ENCODE measurements around the gene SPNS2.
A peak's percentile ranks its signal among the peaks of the same experiment; 100 is the strongest.

Gene SPNS2

DNA sequence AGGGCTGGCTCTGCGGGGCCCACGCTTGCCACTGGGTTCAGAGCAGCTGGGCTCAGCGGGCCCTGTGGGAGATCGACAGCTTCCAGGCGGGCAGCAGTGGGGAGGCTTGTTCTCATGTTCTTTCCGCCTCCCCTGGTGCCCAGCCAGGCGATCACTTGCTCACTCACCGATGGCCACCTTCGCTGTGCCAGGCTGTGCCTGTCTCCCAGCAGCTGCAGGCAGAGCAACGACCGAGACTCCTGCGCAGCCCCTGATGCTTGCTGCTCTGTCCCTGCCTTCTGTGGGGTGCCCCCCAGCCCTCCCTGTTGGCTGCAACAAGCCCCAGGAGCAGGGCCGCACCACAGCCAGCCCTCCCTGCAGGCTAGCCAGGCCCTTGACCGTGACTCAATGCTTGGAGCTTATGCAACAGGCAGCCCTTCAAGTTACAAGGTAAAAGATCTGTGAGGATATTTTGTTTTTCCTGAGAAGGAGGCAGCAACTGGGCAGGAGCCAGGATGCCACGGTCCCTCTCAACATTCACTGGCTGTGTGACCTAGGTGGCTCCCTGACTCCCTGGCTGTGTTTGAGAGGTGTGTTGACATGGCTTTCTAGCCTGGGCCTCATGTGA is 9.6 kb upstream of the SPNS2 start:
- no peak overlapping the region for H3K27ac Mint-ChIP-seq
- peaks cover 22% of the 10 kb centered on the region for H3K4me1 Mint-ChIP-seq (ENCODE audit: low read depth)
- no peaks in the 10 kb centered on the region for H3K36me3 Mint-ChIP-seq (ENCODE audit: low read depth)
- H3K9me3 Mint-ChIP-seq, result no peaks in the 10 kb centered on the region
- H3K27me3 Mint-ChIP-seq (ENCODE audit: low read depth), result no peaks in the 10 kb centered on the region
- no peak overlapping the region for H3K4me3 Mint-ChIP-seq

DNA sequence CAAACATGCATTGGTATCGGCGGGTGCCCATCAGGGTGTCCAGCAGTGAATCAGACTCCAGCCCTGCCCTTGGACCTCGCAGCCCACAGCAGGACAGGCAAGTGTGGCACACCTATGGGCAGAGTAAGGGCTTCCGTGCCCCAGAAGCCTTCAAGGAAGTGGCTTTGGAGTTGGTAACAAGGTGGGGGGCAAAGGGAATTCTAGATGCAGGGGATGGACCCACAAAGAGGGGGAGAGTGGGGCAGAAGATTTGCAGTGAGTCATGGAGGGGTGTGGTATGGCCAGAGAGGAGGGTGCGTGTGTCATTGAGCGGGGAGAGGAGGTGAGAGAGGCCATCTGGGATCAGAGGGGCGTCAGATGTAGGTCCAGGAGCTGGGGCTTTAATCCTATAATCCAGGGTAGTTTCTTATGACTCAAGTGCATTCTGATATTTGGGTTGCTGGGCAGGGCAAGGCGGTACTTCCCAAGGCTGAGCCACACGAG is 8.5 kb upstream of the SPNS2 start:
- no peak overlapping the region for H3K4me3 Mint-ChIP-seq
- H3K36me3 Mint-ChIP-seq (ENCODE audit: low read depth), result no peaks in the 10 kb centered on the region
- H3K9me3 Mint-ChIP-seq, result no peaks in the 10 kb centered on the region
- H3K27me3 Mint-ChIP-seq (ENCODE audit: low read depth), result peaks cover 4% of the 10 kb centered on the region
- H3K4me1 Mint-ChIP-seq (ENCODE audit: low read depth), result peaks cover 22% of the 10 kb centered on the region
- no peak overlapping the region for H3K27ac Mint-ChIP-seq

DNA sequence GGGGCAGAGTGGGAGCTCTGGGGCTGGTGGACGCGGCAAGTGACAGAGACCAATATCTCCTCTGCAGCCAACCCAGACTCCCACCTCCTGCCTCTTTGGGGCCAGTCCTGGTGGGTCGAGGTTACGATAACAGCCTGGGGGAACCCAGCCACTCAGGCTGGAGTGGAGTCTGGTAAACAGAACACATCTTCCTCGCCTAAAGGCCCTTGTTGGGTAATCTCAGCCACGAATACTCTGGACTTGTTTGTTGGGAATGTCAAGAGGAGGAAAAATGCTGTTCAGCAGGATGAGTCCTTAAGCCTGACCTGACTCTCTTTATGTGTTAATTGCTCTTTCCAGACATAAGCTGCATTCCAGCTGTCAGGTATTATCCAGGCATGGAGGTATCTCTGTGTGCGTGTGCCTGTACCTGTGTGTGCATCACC is 8.0 kb upstream of the SPNS2 start:
- peaks cover 4% of the 10 kb centered on the region for H3K27me3 Mint-ChIP-seq (ENCODE audit: low read depth)
- H3K4me3 Mint-ChIP-seq, result no peak overlapping the region
- H3K4me1 Mint-ChIP-seq (ENCODE audit: low read depth), result peaks cover 21% of the 10 kb centered on the region

DNA sequence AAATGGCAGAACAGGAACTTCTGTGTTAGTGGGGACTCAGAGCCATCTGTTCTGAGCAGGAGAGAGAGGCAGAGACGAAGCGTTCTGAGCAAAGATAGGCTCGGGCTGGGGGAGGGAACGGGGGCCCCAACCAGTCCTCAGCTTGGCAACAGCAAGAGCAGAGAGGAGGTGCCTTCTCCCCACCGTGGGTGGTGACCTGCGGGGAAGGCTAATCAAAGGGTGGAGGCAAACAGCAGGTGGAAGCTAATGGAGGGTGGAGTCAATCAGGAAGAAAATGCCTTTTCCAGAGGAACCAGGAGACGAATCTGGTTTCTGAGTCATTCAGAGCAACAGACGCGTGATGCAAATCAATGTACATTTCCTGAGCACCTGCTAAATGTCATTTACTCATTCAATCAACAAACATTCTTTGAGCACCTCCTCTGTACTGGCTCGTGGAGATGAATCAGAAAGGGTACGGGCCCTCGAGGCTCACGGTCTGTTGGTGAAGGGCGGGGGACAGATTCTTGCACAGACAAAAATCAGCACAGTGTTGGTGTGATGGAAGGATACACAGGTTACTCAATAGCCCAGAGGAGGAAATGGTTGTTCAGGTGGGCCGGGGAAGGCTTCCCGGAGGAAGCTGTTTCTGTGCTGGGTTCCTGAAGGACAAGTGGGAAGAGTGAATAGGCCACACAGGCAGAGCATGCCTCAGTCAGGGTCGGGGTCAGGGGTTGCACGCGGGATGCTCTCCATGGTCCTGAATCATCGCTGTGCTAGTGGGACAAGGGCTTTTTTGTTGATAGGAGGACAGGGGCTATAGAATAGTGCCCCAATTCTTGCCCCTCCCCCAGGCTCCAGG is 5.7 kb upstream of the SPNS2 start:
- Mint-ChIP-seq H3K4me1 (ENCODE audit: low read depth) (peaks cover 9% of the 10 kb centered on the region), H3K9me3 (no peaks in the 10 kb centered on the region), H3K36me3 (ENCODE audit: low read depth) (no peaks in the 10 kb centered on the region), H3K4me3 (no peak overlapping the region), H3K27me3 (ENCODE audit: low read depth) (peaks cover 15% of the 10 kb centered on the region), H3K27ac (no peak overlapping the region)

More for the DNA sequence above, 8.0 kb upstream of the SPNS2 start:
- H3K27ac Mint-ChIP-seq, result no peak overlapping the region
- no peaks in the 10 kb centered on the region for H3K36me3 Mint-ChIP-seq (ENCODE audit: low read depth)
- H3K9me3 Mint-ChIP-seq, result no peaks in the 10 kb centered on the region

DNA sequence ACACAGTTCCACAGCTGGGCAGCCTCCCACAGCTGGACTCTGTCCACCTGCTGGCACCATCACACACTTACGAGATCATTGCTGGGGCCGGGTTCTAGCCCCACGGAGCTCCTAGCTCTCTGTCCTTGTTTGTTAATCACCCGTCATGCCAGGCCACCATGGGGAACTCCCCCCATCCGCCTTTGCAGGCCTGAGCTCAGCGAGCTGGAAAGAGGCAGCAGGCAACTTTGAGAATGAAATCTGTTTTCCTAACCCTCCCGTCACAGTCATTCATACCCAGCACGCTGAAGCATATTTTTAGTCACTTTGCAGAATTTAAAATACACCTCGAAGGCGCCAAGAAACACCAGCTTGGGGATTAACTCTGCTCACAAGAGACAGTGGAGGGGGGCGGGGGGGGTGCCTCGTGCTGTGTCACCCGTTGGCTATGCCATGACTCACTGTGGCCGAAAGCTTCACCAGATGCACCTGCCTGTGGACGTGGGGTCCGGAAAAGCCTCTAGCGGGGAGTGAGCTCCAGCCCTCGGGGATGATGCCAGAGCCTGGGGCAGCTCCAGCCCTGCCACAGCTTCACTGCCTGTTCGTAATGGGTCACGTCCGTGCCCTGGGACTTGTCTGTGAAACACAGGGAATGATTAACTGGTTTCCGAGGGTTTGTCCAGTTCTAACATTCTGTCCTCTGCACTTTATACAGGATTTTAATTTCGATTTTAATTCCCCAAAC is 1.4 kb upstream of the SPNS2 start:
- Mint-ChIP-seq H3K4me1 (ENCODE audit: low read depth) (peaks cover 18% of the 10 kb centered on the region), H3K36me3 (ENCODE audit: low read depth) (no peaks in the 10 kb centered on the region), H3K4me3 (no peak overlapping the region), H3K27ac (no peak overlapping the region), H3K27me3 (ENCODE audit: low read depth) (peaks cover 42% of the 10 kb centered on the region), H3K9me3 (no peaks in the 10 kb centered on the region)

DNA sequence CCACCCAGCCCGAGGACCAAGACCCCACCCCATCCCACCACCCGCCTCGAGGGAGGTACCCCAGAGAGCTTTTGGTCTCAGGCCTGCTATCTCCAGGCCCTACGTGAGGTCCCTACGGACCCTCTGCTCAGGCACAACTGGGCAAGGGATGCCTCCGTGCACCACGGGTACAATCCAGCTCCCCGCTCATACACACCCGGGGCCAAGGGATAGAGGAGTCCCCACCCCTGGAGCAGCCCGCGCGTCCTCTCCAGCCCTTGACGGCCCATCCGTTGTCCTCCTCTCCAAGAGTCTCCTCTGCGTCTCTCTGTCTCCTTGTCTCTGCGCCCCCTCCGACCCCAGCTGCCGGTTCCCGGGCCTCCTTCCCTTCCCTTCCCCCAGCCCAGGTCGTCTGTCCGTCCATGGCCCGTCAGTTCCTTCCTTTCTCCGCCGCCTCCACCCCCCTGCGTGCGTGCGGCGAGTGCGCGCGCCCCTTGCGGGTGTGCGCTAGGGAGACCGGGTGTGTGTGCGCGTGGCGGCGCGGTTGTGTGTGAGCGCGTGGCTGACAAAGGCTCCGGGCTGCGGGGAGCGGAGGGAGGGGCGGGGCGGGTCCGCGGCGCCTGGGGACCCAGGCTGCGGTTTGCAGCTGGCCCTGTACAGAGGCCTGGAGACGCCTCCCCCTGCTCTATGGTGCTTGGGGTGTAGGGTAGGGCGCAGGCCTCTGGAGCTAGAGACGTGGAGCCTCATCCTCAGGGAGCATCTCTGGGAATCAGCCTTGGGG is 930 bp downstream of the SPNS2 start:
- Mint-ChIP-seq H3K27me3 (ENCODE audit: low read depth) (peaks cover 45% of the 10 kb centered on the region), H3K36me3 (ENCODE audit: low read depth) (no peaks in the 10 kb centered on the region), H3K9me3 (no peaks in the 10 kb centered on the region), H3K27ac (no peak overlapping the region), H3K4me3 (peak overlapping the region; percentile 68), H3K4me1 (ENCODE audit: low read depth) (peaks cover 16% of the 10 kb centered on the region)

DNA sequence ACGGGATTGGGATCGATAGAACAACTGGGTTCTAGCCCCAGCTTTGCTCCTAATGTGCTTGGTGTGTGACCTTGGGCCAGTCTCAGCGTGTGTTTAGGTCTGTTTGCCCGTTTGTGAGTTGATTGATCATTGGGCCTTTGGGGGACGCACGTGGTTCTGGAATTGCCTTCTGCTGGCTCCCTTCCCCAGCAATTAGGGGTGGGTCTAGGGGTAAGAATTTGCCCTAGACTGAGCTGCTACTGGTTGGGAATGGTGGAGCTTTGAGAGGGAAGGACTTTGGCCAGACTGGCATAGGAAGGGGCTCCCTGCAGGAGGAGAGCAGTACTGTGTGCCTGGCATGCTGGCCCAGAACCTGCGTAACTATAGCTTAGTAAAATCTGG is 1.5 kb downstream of the SPNS2 start:
- H3K4me3 Mint-ChIP-seq, result peak overlapping the region; percentile 8
- H3K4me1 Mint-ChIP-seq (ENCODE audit: low read depth), result peaks cover 22% of the 10 kb centered on the region
- H3K27me3 Mint-ChIP-seq (ENCODE audit: low read depth), result peaks cover 44% of the 10 kb centered on the region
- no peaks in the 10 kb centered on the region for H3K36me3 Mint-ChIP-seq (ENCODE audit: low read depth)
- H3K9me3 Mint-ChIP-seq, result no peaks in the 10 kb centered on the region
- H3K27ac Mint-ChIP-seq, result no peak overlapping the region

DNA sequence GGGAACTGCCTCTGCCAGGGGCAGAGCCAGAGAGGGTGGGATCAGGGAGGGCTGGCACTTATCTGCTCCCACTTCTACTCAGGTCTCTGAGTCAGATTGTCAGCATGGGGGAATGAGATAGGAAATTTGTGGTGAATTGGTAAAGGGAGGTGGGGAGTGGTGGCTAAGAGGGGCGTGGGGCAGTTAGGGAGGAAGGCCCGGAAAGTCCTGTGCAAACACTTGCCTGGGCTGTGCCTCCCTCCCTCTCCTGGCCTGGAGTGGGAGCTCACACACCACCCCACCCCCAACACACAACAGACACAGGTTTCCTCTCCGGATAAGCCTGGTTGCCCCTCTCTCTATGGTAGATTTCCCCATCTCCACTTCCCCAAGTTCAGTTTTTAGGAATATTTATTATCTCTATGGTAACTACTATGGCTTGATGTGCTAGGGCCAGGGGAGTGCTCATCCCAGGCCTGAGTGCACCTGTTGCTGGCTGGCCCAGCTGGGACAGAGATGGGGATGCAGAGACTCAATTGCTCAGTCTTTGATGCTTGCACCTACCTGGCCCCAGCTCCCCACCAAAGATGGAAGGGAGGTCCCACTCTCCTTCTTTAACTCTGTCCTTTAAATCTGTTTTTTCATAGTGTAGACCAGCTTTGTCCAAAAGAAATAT is 2.7 kb downstream of the SPNS2 start:
- Mint-ChIP-seq H3K36me3 (ENCODE audit: low read depth) (no peaks in the 10 kb centered on the region), H3K4me3 (no peak overlapping the region), H3K27ac (no peak overlapping the region), H3K4me1 (ENCODE audit: low read depth) (peaks cover 23% of the 10 kb centered on the region), H3K27me3 (ENCODE audit: low read depth) (peaks cover 44% of the 10 kb centered on the region), H3K9me3 (no peaks in the 10 kb centered on the region)

DNA sequence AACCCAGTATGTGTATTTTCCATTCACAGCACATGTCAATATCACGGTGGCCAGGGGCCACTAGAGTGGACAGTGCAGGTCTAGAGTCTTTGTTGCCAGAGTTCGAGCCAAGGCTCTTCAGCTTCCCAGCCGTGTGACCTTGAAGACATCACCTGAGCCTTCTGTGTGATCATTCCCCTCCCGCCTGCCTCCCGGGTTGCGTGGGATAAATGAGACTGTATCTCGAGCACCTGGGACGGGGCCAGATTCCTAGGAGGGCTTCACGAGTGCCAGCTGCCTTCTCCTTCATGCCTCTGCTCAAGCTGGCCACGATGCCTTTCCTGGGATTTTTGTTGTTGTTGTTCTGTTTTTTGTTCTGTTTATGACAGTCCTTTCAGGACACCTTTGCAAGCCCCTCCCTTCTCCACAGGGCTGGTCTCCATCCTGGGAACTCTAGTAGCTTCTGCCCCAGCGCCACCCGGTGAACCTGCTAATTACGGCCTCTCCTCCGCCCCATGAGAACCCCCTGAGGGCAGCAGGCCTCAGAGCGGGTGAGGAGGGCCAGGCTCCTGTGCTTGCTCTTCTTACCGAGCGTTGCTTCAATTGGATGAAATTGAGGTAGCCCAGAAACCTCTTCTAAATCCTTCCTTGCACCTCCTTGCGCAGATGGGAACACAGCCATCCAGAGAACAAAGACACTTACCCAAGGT is 3.9 kb downstream of the SPNS2 start:
- peaks cover 23% of the 10 kb centered on the region for H3K4me1 Mint-ChIP-seq (ENCODE audit: low read depth)
- H3K27ac Mint-ChIP-seq, result no peak overlapping the region
- H3K27me3 Mint-ChIP-seq (ENCODE audit: low read depth), result peaks cover 35% of the 10 kb centered on the region
- H3K9me3 Mint-ChIP-seq, result no peaks in the 10 kb centered on the region
- no peaks in the 10 kb centered on the region for H3K36me3 Mint-ChIP-seq (ENCODE audit: low read depth)
- no peak overlapping the region for H3K4me3 Mint-ChIP-seq

DNA sequence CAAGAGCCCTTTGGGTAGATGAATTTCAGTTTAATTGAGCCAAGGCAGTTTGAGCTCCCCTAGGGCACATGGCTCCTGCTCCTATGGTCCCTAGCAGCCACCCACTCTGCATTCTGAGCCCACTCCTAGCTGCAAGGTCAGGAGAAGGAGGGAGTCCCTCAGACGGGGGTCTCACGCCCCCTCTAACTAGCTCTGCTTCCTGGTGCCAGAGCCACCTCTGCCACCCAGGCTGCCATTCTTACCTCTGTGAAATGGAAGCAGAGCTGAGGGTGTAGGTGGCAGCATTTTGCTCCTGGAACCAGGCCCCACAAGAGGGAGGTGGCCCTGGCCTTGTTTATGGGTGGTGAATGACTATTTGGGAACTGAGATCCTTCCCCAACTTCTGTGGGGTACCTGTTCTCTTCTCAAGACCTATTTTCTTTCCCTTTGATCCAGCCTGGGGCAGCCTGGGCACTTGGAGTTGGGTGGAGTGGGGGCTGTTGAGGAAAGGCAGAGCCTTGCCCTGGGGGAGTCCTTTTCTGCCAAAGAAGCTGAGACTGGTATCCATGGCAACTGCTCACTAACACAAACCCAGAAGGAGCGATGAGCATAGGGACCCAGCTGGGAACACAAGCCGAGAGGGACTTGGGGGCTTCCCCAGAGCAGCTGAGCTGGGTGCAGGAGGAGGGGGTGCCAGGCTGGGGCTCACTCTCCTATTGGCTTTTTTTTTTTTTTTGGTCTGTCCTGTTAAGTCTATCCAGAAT is 4.8 kb downstream of the SPNS2 start:
- no peaks in the 10 kb centered on the region for H3K36me3 Mint-ChIP-seq (ENCODE audit: low read depth)
- H3K9me3 Mint-ChIP-seq, result no peaks in the 10 kb centered on the region
- H3K27me3 Mint-ChIP-seq (ENCODE audit: low read depth), result peaks cover 33% of the 10 kb centered on the region

DNA sequence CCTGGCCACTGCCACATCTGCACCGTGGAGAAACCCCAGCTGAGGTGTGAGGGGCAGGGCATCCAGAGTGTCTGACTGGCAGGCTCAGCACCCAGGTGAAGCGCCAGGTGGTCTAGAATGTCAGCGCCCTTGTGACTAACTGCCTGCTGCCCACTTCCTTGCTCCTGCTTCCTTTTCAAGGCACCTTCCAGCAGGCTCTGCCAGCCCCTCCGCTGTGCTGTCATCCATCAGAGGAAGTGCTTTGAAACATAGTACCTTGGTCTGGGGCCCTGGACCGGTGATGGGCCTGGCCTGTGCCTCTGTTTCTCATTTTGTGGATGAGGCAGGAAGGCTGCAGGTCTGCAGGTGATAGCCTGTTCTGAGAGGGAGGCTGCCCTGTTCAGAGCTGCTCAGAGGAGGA is 5.5 kb downstream of the SPNS2 start:
- no peaks in the 10 kb centered on the region for H3K9me3 Mint-ChIP-seq
- H3K27ac Mint-ChIP-seq, result peak overlapping the region; percentile 1
- H3K27me3 Mint-ChIP-seq (ENCODE audit: low read depth), result peaks cover 33% of the 10 kb centered on the region
- H3K4me3 Mint-ChIP-seq, result no peak overlapping the region
- H3K4me1 Mint-ChIP-seq (ENCODE audit: low read depth), result peaks cover 30% of the 10 kb centered on the region
- H3K36me3 Mint-ChIP-seq (ENCODE audit: low read depth), result no peaks in the 10 kb centered on the region

More for the DNA sequence above, 4.8 kb downstream of the SPNS2 start:
- peak overlapping the region; percentile 15 for H3K27ac Mint-ChIP-seq
- peaks cover 23% of the 10 kb centered on the region for H3K4me1 Mint-ChIP-seq (ENCODE audit: low read depth)
- H3K4me3 Mint-ChIP-seq, result no peak overlapping the region

DNA sequence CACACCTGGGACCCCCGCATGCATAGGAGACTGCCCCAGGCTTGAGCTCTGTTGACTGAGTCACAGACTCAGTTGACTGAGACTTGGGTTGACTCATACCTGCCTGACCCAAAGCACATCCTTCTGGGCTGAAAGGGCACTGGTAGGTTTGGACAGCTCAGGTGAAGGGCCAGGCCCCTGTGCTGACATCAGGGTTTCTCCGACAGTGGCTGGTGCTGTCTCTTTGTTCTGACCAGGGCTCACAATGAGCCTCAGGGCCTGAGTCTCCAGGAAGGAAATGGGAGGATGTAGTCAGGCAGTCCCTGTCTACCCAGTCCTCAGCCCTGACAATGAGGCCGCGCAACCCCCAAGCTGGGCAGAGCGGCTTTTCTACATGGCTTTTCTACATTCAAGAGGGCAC is 6.5 kb downstream of the SPNS2 start:
- Mint-ChIP-seq H3K4me1 (ENCODE audit: low read depth) (peaks cover 30% of the 10 kb centered on the region), H3K9me3 (no peaks in the 10 kb centered on the region), H3K4me3 (no peak overlapping the region), H3K27ac (peak overlapping the region; percentile 57), H3K27me3 (ENCODE audit: low read depth) (peaks cover 24% of the 10 kb centered on the region), H3K36me3 (ENCODE audit: low read depth) (no peaks in the 10 kb centered on the region)
